Measurements from ENCODE around the gene IGFBP7. TPM values are rescaled to one million over a fixed set of nuclear protein-coding genes. Genes with fewer than 3 reads are reported as not detected.

Gene IGFBP7
- total RNA-seq, 1 donor: 263 TPM

GRCh38 chr4:57147335-57148060 lies 37.3 kb upstream of the IGFBP7 start:
- DNase-seq (ENCODE audit: low read depth): peak; percentile 93
- H3K4me3 ChIP-seq (ENCODE audit: low read depth, low read length): no peak overlapping the region
- TF ChIP-seq CTCF (IDR thresholded peaks at IDR 0.05; ENCODE audit: insufficient read depth, low read length): no peak

DNA sequence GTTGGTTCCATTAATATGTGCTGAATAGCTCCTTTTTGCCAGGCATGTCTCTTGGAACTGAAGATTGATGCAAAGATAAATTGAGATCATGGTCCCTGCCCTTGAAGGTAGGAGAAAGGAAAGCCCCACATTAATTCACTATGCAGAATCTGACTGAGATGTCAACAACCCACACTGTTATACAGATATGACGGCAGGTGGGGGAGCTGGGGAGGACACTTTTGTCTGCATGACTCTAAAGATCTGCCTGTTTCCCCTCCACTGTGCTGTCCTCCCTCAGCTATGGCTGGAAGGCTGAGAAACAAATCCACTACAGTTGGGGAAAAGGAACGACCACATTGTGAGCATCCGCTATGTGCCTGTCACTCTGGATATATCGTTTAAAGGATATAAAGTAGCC lies 36.3 kb upstream of the IGFBP7 start:
- no peak for DNase-seq (ENCODE audit: low read depth)
- H3K4me3 ChIP-seq (ENCODE audit: low read depth, low read length): no peak overlapping the region
- TF ChIP-seq CTCF (IDR thresholded peaks at IDR 0.05; ENCODE audit: insufficient read depth, low read length): no peak

GRCh38 chr4:57144466-57144865 lies 34.3 kb upstream of the IGFBP7 start:
- H3K4me3 ChIP-seq (ENCODE audit: low read depth, low read length): no peak overlapping the region
- no peak for DNase-seq (ENCODE audit: low read depth)
- TF ChIP-seq CTCF (IDR thresholded peaks at IDR 0.05; ENCODE audit: insufficient read depth, low read length): no peak

DNA sequence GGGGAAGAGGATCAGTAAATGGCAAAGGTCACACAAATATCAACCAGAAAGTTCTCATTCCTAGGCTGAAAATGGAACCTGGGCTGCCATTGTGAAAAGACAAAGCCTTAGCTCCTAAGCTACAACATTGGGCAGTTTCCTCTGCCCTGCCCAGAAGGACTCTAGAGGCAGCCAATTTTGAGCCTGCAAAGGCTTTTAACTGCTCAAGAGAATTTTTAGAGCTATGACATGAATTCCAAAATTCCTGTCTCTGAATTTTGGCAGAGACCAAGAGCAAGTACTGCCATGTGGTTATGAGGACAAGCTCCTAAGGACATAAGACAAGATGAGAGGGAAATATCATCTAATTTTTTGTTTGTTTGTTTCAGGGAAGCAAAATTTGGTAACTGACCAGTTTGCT lies 29.6 kb upstream of the IGFBP7 start:
- H3K4me3 ChIP-seq (ENCODE audit: low read depth, low read length): no peak overlapping the region
- TF ChIP-seq CTCF (IDR thresholded peaks at IDR 0.05; ENCODE audit: insufficient read depth, low read length): no peak
- no peak for DNase-seq (ENCODE audit: low read depth)

DNA sequence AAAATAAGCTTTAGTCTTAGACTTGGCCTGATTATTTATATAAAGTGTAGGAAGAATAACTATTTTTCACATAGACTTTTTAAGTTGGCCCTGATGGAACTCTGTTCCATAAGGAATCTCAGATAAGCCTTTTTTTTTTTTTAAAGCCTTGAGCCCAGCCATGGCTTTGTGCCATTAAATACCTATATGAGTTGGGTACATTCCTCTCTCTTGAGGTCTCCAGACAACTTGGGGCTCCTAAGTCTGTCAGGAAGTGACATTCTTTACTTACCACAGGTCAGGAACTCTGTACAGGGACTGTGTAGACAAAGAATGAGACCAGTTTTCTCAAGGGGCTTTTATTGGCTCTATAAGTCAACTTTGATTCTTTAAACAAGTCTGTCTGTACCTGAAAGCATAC lies 27.1 kb upstream of the IGFBP7 start:
- H3K4me3 ChIP-seq (ENCODE audit: low read depth, low read length): no peak overlapping the region
- TF ChIP-seq CTCF (IDR thresholded peaks at IDR 0.05; ENCODE audit: insufficient read depth, low read length): no peak
- DNase-seq (ENCODE audit: low read depth): no peak

DNA sequence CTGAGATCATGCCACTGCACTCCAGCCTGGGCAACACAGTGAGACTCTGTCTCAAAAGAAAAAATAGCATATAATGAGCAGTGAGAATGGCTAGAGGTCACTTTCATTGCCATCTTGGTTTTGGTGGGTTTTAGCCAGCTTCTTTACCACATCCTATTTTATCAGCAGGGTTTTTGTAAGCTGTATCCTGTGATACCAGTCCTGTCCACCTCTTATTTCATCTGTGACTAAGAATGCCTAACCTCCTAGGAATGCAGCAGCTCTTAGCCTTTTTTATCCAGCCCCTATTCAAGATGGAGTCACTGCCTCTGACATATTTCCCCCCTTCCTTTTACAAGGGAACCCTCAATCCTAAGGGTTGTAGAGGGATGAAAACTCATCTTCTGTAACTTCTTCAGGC lies 26.1 kb upstream of the IGFBP7 start:
- no peak overlapping the region for H3K4me3 ChIP-seq (ENCODE audit: low read depth, low read length)
- peak; percentile 60 for DNase-seq (ENCODE audit: low read depth)
- no peak for TF ChIP-seq CTCF (IDR thresholded peaks at IDR 0.05; ENCODE audit: insufficient read depth, low read length)

- TF ChIP-seq CTCF (IDR thresholded peaks at IDR 0.05; ENCODE audit: insufficient read depth, low read length): no peak
- no peak overlapping the region for H3K4me3 ChIP-seq (ENCODE audit: low read depth, low read length)
These were observed 22.6 kb upstream of the IGFBP7 start for GRCh38 chr4:57132743-57133137.

More at GRCh38 chr4:57132743-57133137, 22.6 kb upstream of the IGFBP7 start:
- no peak for DNase-seq (ENCODE audit: low read depth)
